GM21390 (cell line): ENCODE measurements around the gene ZNF256.

Source experiments
- ATAC-seq: cut with Tn5 transposase; IDR thresholded peaks from one replicate; pipeline ENCODE4 v1.9.1; 2021; ENCODE audit not compliant: unreplicated experiment

Gene ZNF256

GRCh38 chr19:57947419-57948134 is at the start of gene ZNF256:
ZNF256 (minus strand) TSS chr19:57947706; CDS start chr19:57947474, 232 bp downstream.
- peak; percentile 88 for ATAC-seq

GRCh38 chr19:57992841-57993240 is 45.3 kb upstream of the ZNF256 start:
- ATAC-seq: no peak

GRCh38 chr19:57978586-57979289 is 31.2 kb upstream of the ZNF256 start:
- ATAC-seq: no peak

- ATAC-seq: no peak
These were observed 26.9 kb upstream of the ZNF256 start, which contains the start of gene C19orf18 for GRCh38 chr19:57974434-57974833. C19orf18 (minus strand) TSS chr19:57974534; CDS start chr19:57974432, 102 bp downstream.

- no peak for ATAC-seq
These were observed 17.3 kb upstream of the ZNF256 start for GRCh38 chr19:57964761-57965160.

- no peak for ATAC-seq
These were observed 14.3 kb upstream of the ZNF256 start for GRCh38 chr19:57961785-57962184.

GRCh38 chr19:57954996-57955395 is 7.5 kb upstream of the ZNF256 start:
- no peak for ATAC-seq

- ATAC-seq: no peak
These were observed 2.2 kb upstream of the ZNF256 start for GRCh38 chr19:57949702-57950101.

GRCh38 chr19:57949296-57949695 is 1.8 kb upstream of the ZNF256 start:
- no peak for ATAC-seq

GRCh38 chr19:57947088-57947418 is 453 bp downstream of the ZNF256 start:
- ATAC-seq: no peak

GRCh38 chr19:57946316-57946715 is 1.2 kb downstream of the ZNF256 start:
- ATAC-seq: no peak

GRCh38 chr19:57941593-57941992 is 5.9 kb downstream of the ZNF256 start:
- no peak for ATAC-seq

- no peak for ATAC-seq
These were observed 11.8 kb downstream of the ZNF256 start for GRCh38 chr19:57935731-57936130.

GRCh38 chr19:57934820-57935665 is 12.5 kb downstream of the ZNF256 start, which contains the start of gene ZNF418:
ZNF418 (minus strand) TSS chr19:57935402; CDS start chr19:57933822, 1,580 bp downstream.
- ATAC-seq: no peak

- ATAC-seq: no peak
These were observed 19.9 kb downstream of the ZNF256 start for GRCh38 chr19:57927587-57927986.

GRCh38 chr19:57916168-57916995 is 31.1 kb downstream of the ZNF256 start, which contains the start of gene ZNF417:
ZNF417 (minus strand) TSS chr19:57916592; CDS start chr19:57916411, 181 bp downstream.
- peak; percentile 92 for ATAC-seq

- ATAC-seq: no peak
These were observed 33.0 kb downstream of the ZNF256 start for GRCh38 chr19:57914531-57914930.

- ATAC-seq: no peak
These were observed 40.1 kb downstream of the ZNF256 start for GRCh38 chr19:57907394-57907793.

- no peak for ATAC-seq
These were observed 42.2 kb downstream of the ZNF256 start for GRCh38 chr19:57905258-57905657.

- no peak for ATAC-seq
These were observed 43.8 kb downstream of the ZNF256 start for GRCh38 chr19:57903618-57904184.
